Liver (tissue), 3 donors: ENCODE measurements around the gene ATP11C.

Experiments
- EGR1 ChIP-seq, 2 donors: IDR thresholded peaks; 2 replicates each; pipeline ENCODE4 v1.6.1; 2016 to 2018; ENCODE audit warnings: antibody characterized with exemption in 2 of 2, low read depth in 2 of 2
- GABPA ChIP-seq, 2 donors: IDR thresholded peaks in 1 of 2; conservative IDR thresholded peaks in 1 of 2; 2 replicates each; pipeline ENCODE4 v1.6.1; 2016; ENCODE audit warnings: antibody characterized with exemption in 2 of 2, mild to moderate bottlenecking in 1 of 2, moderate library complexity in 1 of 2
- HNF4A ChIP-seq, 2 donors: conservative IDR thresholded peaks; 2 replicates each; pipeline ENCODE4 v1.6.1; 2016; ENCODE audit warnings: antibody characterized with exemption in 2 of 2, mild to moderate bottlenecking in 2 of 2
- MAX ChIP-seq: IDR thresholded peaks from 2 replicates; pipeline ENCODE4 v1.6.1; 2016; ENCODE audit warnings: antibody characterized with exemption
- NR2F2 ChIP-seq: IDR thresholded peaks from 2 replicates; pipeline ENCODE4 v1.6.1; 2016; ENCODE audit warnings: antibody characterized with exemption
- RXRA ChIP-seq, 2 donors: IDR thresholded peaks; 2 replicates each; pipeline ENCODE4 v1.6.1; 2017 to 2018; ENCODE audit warnings: antibody characterized with exemption in 2 of 2, mild to moderate bottlenecking in 1 of 2
- SP1 ChIP-seq: IDR thresholded peaks from 2 replicates; pipeline ENCODE4 v1.6.1; 2018; ENCODE audit warnings: antibody characterized with exemption, mild to moderate bottlenecking
- TAF1 ChIP-seq: conservative IDR thresholded peaks from 2 replicates; pipeline ENCODE4 v1.6.1; 2016; ENCODE audit warnings: antibody characterized with exemption, mild to moderate bottlenecking
- TF ChIP-seq, protein P1 (sequence below): fragments of 150-350 bp; IDR thresholded peaks from 2 replicates; pipeline ENCODE4 v1.5.1; 2017; ENCODE audit warnings: improper control_type of control experiment, low read depth, low read length; ENCODE audit not compliant: missing input control
- TF ChIP-seq, protein P2 (sequence below): IDR thresholded peaks from 2 replicates; pipeline ENCODE4 v1.6.1; 2016; ENCODE audit warnings: antibody characterized with exemption, mild to moderate bottlenecking
- TF ChIP-seq, protein P3 (sequence below): IDR thresholded peaks from 2 replicates; pipeline ENCODE4 v1.6.1; 2016; ENCODE audit warnings: antibody characterized with exemption
- donor health status: healthy.
- donor health status: healthy.

DNA sequence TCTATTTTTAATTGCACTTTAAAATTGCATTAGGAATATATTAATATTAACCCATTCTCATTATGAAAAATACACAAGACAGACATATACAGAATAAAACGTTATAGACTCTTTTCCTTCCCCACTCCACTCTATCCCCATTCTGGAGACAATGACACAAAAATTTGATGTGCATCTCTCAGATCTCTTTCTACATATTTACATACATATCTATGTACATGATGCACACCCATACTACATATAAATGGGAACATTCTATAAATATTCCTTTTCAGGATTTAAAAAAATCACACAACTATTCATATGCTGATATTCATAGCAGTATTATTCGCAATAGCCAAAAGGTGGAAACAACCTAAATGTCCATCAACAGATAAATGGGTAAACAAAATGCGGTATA lies 34.9 kb upstream of the ATP11C start:
- TF ChIP-seq TAF1 (no peak), GABPA (IDR thresholded peaks at IDR 0.05 in 1 of 2, conservative IDR thresholded peaks at IDR 0.05 in 1 of 2) (no peak), RXRA (IDR thresholded peaks at IDR 0.05) (no peak), NR2F2 (no peak), EGR1 (IDR thresholded peaks at IDR 0.05; ENCODE audit: low read depth in 2 of 2) (no peak), MAX (no peak), SP1 (no peak), HNF4A (conservative IDR thresholded peaks at IDR 0.05) (no peak)
- TF ChIP-seq, protein P1, sequence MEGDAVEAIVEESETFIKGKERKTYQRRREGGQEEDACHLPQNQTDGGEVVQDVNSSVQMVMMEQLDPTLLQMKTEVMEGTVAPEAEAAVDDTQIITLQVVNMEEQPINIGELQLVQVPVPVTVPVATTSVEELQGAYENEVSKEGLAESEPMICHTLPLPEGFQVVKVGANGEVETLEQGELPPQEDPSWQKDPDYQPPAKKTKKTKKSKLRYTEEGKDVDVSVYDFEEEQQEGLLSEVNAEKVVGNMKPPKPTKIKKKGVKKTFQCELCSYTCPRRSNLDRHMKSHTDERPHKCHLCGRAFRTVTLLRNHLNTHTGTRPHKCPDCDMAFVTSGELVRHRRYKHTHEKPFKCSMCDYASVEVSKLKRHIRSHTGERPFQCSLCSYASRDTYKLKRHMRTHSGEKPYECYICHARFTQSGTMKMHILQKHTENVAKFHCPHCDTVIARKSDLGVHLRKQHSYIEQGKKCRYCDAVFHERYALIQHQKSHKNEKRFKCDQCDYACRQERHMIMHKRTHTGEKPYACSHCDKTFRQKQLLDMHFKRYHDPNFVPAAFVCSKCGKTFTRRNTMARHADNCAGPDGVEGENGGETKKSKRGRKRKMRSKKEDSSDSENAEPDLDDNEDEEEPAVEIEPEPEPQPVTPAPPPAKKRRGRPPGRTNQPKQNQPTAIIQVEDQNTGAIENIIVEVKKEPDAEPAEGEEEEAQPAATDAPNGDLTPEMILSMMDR, result no peak
- TF ChIP-seq, protein P2, sequence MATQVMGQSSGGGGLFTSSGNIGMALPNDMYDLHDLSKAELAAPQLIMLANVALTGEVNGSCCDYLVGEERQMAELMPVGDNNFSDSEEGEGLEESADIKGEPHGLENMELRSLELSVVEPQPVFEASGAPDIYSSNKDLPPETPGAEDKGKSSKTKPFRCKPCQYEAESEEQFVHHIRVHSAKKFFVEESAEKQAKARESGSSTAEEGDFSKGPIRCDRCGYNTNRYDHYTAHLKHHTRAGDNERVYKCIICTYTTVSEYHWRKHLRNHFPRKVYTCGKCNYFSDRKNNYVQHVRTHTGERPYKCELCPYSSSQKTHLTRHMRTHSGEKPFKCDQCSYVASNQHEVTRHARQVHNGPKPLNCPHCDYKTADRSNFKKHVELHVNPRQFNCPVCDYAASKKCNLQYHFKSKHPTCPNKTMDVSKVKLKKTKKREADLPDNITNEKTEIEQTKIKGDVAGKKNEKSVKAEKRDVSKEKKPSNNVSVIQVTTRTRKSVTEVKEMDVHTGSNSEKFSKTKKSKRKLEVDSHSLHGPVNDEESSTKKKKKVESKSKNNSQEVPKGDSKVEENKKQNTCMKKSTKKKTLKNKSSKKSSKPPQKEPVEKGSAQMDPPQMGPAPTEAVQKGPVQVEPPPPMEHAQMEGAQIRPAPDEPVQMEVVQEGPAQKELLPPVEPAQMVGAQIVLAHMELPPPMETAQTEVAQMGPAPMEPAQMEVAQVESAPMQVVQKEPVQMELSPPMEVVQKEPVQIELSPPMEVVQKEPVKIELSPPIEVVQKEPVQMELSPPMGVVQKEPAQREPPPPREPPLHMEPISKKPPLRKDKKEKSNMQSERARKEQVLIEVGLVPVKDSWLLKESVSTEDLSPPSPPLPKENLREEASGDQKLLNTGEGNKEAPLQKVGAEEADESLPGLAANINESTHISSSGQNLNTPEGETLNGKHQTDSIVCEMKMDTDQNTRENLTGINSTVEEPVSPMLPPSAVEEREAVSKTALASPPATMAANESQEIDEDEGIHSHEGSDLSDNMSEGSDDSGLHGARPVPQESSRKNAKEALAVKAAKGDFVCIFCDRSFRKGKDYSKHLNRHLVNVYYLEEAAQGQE, result no peak
- TF ChIP-seq, protein P3, sequence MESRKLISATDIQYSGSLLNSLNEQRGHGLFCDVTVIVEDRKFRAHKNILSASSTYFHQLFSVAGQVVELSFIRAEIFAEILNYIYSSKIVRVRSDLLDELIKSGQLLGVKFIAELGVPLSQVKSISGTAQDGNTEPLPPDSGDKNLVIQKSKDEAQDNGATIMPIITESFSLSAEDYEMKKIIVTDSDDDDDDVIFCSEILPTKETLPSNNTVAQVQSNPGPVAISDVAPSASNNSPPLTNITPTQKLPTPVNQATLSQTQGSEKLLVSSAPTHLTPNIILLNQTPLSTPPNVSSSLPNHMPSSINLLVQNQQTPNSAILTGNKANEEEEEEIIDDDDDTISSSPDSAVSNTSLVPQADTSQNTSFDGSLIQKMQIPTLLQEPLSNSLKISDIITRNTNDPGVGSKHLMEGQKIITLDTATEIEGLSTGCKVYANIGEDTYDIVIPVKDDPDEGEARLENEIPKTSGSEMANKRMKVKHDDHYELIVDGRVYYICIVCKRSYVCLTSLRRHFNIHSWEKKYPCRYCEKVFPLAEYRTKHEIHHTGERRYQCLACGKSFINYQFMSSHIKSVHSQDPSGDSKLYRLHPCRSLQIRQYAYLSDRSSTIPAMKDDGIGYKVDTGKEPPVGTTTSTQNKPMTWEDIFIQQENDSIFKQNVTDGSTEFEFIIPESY, result no peak
